Uterus (tissue), 4 donors: ENCODE results near the gene CRCP. TPM values are rescaled to one million over a fixed set of nuclear protein-coding genes. Genes with fewer than 3 reads are reported as not detected.

Experiments
- DNase-seq, 2 donors: peaks; one replicate each; pipeline ENCODE4 v3.0.0-alpha.2; 2019 to 2020
- H3K27ac ChIP-seq, 2 donors: fragments of 200-600 bp; sonication (generic); 1 replicate in 1 of 2; 2 replicates in 1 of 2; pipeline ENCODE4 v1.5.1; 2016 to 2018
- H3K27me3 ChIP-seq, 2 donors: fragments of 200-600 bp; sonication (generic); one replicate each; pipeline ENCODE4 v1.5.1; 2018 to 2019; ENCODE audit warnings: control low read depth in 1 of 2
- H3K36me3 ChIP-seq, 2 donors: fragments of 200-600 bp; sonication (generic); one replicate each; pipeline ENCODE4 v1.5.1; 2019; ENCODE audit warnings: control low read depth in 1 of 2
- H3K4me1 ChIP-seq, 2 donors: fragments of 200-600 bp; sonication (generic); one replicate each; pipeline ENCODE4 v1.5.1; 2018 to 2019; ENCODE audit warnings: control low read depth in 1 of 2
- H3K4me3 ChIP-seq, 2 donors: fragments of 200-600 bp; sonication (generic); 1 replicate in 1 of 2; 2 replicates in 1 of 2; pipeline ENCODE4 v1.5.1; 2018 to 2019; ENCODE audit warnings: mild to moderate bottlenecking in 1 of 2
- H3K9me3 ChIP-seq, 2 donors: fragments of 200-600 bp; sonication (generic); one replicate each; pipeline ENCODE4 v1.5.1; 2019; ENCODE audit warnings: control low read depth in 1 of 2
- CTCF ChIP-seq, 4 experiments: fragments of 200-600 bp in 2 of 4; fragments of 450-650 bp in 2 of 4; sonication (generic) in 2 of 4; IDR thresholded peaks; one replicate each; pipeline ENCODE4 v1.5.1; 2016 to 2019; ENCODE audit warnings: antibody characterized with exemption in 4 of 4, mild to moderate bottlenecking in 2 of 4, moderate library complexity in 1 of 4
- POLR2A ChIP-seq, 2 donors: fragments of 450-650 bp; IDR thresholded peaks; one replicate each; pipeline ENCODE4 v1.6.1; 2016; ENCODE audit warnings: antibody characterized with exemption in 2 of 2, mild to moderate bottlenecking in 1 of 2, moderate library complexity in 1 of 2
- intact Hi-C: fragments of 100-400 bp; cut with DNase I; formaldehyde crosslinking; loops from one replicate; pipeline ENCODE4 v1.15.1; 2023; ENCODE audit warnings: low total_unique reads
- total RNA-seq, 4 donors: library from RNA; depleted of rRNA in 3 of 4; stranded (reverse); fragments of >200 nt in 3 of 4; gene quantifications; one replicate each; pipeline versions ENCODE4 v1.1.0 to v1.2.4, GENCODE V29; 2014 to 2023
- donor health status: DM: yes; HTN: yes; CAD: no.

CRCP gene
- total RNA-seq, 4 donors from 2014 or later = 8.5 to 39.7 (median 37.6) TPM

- H3K36me3 ChIP-seq = no peaks in the 10 kb centered on the region
- no peak overlapping the region for H3K4me3 ChIP-seq
- TF ChIP-seq POLR2A (IDR thresholded peaks at IDR 0.05) (no peak), CTCF (IDR thresholded peaks at IDR 0.05) (no peak)
- H3K9me3 ChIP-seq = no peaks in the 10 kb centered on the region
- H3K4me1 ChIP-seq = no peaks in the 10 kb centered on the region
- DNase-seq = no peak
- intact Hi-C loops = loop anchor here (10.0 kb wide), 1 partner anchor 58 kb away; no protein-coding TSS in a partner anchor
- no peaks in the 10 kb centered on the region for H3K27me3 ChIP-seq
- H3K27ac ChIP-seq = no peak overlapping the region
Measured at GRCh38 chr7:66202441-66202840, 87.8 kb downstream of the CRCP start.

Other genes with a start within 250 kb of the CRCP start
- 10 to 100 TPM; 12.3 to 33.9 (median 20.6) TPM for gene VKORC1L1, start 241.8 kb upstream of the CRCP start, total RNA-seq
- 10 to 100 TPM in 3 of 4 donors, 1 to 10 TPM in 1; 8.2 to 48.9 (median 32.8) TPM for gene GUSB, start 132.6 kb upstream of the CRCP start, total RNA-seq
- 10 to 100 TPM in 3 of 4 donors, 1 to 10 TPM in 1; 7.2 to 63.2 (median 22.4) TPM for gene ASL, start 39.0 kb upstream of the CRCP start, total RNA-seq
- 10 to 100 TPM; 21.0 to 97.0 (median 34.8) TPM for gene TPST1, start 90.5 kb downstream of the CRCP start, total RNA-seq